A549 (cell line): ENCODE results near the gene PPM1B. TPM values are rescaled to one million over a fixed set of nuclear protein-coding genes. Genes with fewer than 3 reads are reported as not detected.

Experiments used
- ATAC-seq, 2 experiments: fragments of 200-7000 bp in 1 of 2; fragments of >200 bp in 1 of 2; cut with Nextera tagmentation in 1 of 2; cut with Tn5 transposase in 1 of 2; 3 replicates each; pipeline versions ENCODE4 v1.8.0 to v1.9.1; 2018 to 2020; ENCODE audit warnings: mild to moderate bottlenecking in 1 of 2, moderate library complexity in 1 of 2
- CTCF ChIA-PET: fragments of 300-600 bp; sonication (Branson Sonifier 250); formaldehyde crosslinking; extraction: SDS; loops from one replicate; lab custom pipeline; 2021; ENCODE audit warnings: antibody characterized with exemption, inconsistent platforms; lab: Yijun Ruan, JAX
- POLR2A ChIA-PET: fragments of 350-600 bp; formaldehyde crosslinking; extraction: SDS; loops from one replicate; lab custom pipeline; 2021; ENCODE audit warnings: antibody characterized with exemption, inconsistent platforms; lab: Yijun Ruan, JAX
- DNase-seq, 2 experiments: peaks; one replicate each; pipeline versions ENCODE4 v3.0.0 to v3.0.0-alpha.2; 2011 to 2016; ENCODE audit warnings: low read depth in 1 of 2, low spot score in 1 of 2
- FAIRE-seq: peaks from 2 replicates; lab custom pipeline; 2011; peaks lifted over from hg19 to GRCh38; lab: Jason Lieb, UNC
- H3K27ac ChIP-seq, 2 experiments: fragments of >200 bp; sonication (Bioruptor Twin); formaldehyde crosslinking; 3 replicates each; pipeline ENCODE4 v1.5.1; 2016 to 2017
- H3K4me1 ChIP-seq: fragments of >200 bp; sonication (Bioruptor Twin); formaldehyde crosslinking; 3 replicates; pipeline ENCODE4 v1.6.1; 2016
- H3K4me2 ChIP-seq: fragments of >200 bp; sonication (Bioruptor Twin); formaldehyde crosslinking; 3 replicates; pipeline ENCODE4 v1.6.1; 2016
- H3K4me3 ChIP-seq: fragments of >200 bp; sonication (Bioruptor Twin); formaldehyde crosslinking; 3 replicates; pipeline ENCODE4 v1.5.1; 2016
- H3K9me3 ChIP-seq: fragments of >200 bp; sonication (Bioruptor Twin); formaldehyde crosslinking; 3 replicates; pipeline ENCODE4 v1.6.1; 2016
- CEBPB ChIP-seq, 2 experiments: fragments of >200 bp in 1 of 2; sonication (Bioruptor Twin) in 1 of 2; formaldehyde crosslinking in 1 of 2; IDR thresholded peaks; 2 replicates each; pipeline ENCODE4 v1.6.1; 2012 to 2016
- CHD4 ChIP-seq: fragments of 200-600 bp; sonication (generic); IDR thresholded peaks from 2 replicates; pipeline ENCODE4 v1.6.1; 2016; ENCODE audit warnings: antibody characterized with exemption, mild to moderate bottlenecking, borderline replicate concordance
- EHMT2 ChIP-seq: fragments of 200-600 bp; sonication (generic); IDR thresholded peaks from 2 replicates; pipeline ENCODE4 v1.6.1; 2016; ENCODE audit warnings: antibody characterized with exemption, low read depth, mild to moderate bottlenecking, moderate library complexity
- ESRRA ChIP-seq: fragments of 150-350 bp; IDR thresholded peaks from 2 replicates; pipeline ENCODE4 v1.6.1; 2014; ENCODE audit warnings: mild to moderate bottlenecking, low read length, borderline replicate concordance
- FOSB ChIP-seq: fragments of 250-450 bp; sonication (Bioruptor Pico); IDR thresholded peaks from 2 replicates; pipeline ENCODE4 v1.5.0; 2020; ENCODE audit warnings: mild to moderate bottlenecking, moderate library complexity
- FOSL2 ChIP-seq, 2 experiments: fragments of 450-650 bp in 1 of 2; fragments of >200 bp in 1 of 2; sonication (Bioruptor Twin) in 1 of 2; formaldehyde crosslinking; IDR thresholded peaks; 2 replicates each; pipeline versions ENCODE4 v1.5.0 to v1.6.1; 2016 to 2020; ENCODE audit warnings: mild to moderate bottlenecking in 1 of 2, moderate library complexity in 1 of 2
- FOXS1 ChIP-seq: fragments of 250-450 bp; sonication (Bioruptor Pico); IDR thresholded peaks from 2 replicates; pipeline ENCODE4 v1.5.0; 2020; ENCODE audit warnings: mild to moderate bottlenecking, moderate library complexity
- HDAC2 ChIP-seq: fragments of 200-600 bp; sonication (generic); IDR thresholded peaks from 2 replicates; pipeline ENCODE4 v1.6.1; 2016
- HOXB13 ChIP-seq: fragments of 250-450 bp; sonication (Bioruptor Pico); IDR thresholded peaks from 2 replicates; pipeline ENCODE4 v1.5.0; 2020; ENCODE audit warnings: low read depth, mild to moderate bottlenecking, moderate library complexity
- MAFK ChIP-seq: fragments of 450-650 bp; IDR thresholded peaks from 2 replicates; pipeline ENCODE4 v1.6.1; 2014; ENCODE audit not compliant: partially characterized antibody
- MAZ ChIP-seq: fragments of 150-350 bp; IDR thresholded peaks from 2 replicates; pipeline ENCODE4 v1.6.1; 2014; ENCODE audit warnings: antibody characterized with exemption, low read depth, low read length, borderline replicate concordance
- MYC ChIP-seq: IDR thresholded peaks from 2 replicates; pipeline ENCODE4 v1.6.1; 2012; ENCODE audit warnings: mild to moderate bottlenecking, inconsistent platforms, low read length, improper control_type of control experiment, borderline replicate concordance
- NFE2L2 ChIP-seq: fragments of 150-350 bp; conservative IDR thresholded peaks from 2 replicates; pipeline ENCODE4 v1.6.1; 2014; ENCODE audit warnings: low read length
- NPAS2 ChIP-seq: fragments of 250-450 bp; sonication (Bioruptor Pico); IDR thresholded peaks from 2 replicates; pipeline ENCODE4 v1.8.0; 2022; ENCODE audit warnings: mild to moderate bottlenecking, moderate library complexity, borderline replicate concordance
- NR3C1 ChIP-seq: fragments of >200 bp; sonication (Bioruptor Twin); formaldehyde crosslinking; IDR thresholded peaks from 3 replicates; pipeline ENCODE4 v1.6.1; 2017
- POLR2A ChIP-seq: IDR thresholded peaks from 2 replicates; pipeline ENCODE4 v1.6.1; 2012; ENCODE audit warnings: mild to moderate bottlenecking, low read length
- POLR2AphosphoS2 ChIP-seq: conservative IDR thresholded peaks from 2 replicates; pipeline ENCODE4 v1.6.1; 2012; ENCODE audit warnings: low read length, improper control_type of control experiment, inconsistent platforms
- RARB ChIP-seq: fragments of 250-450 bp; sonication (Bioruptor Pico); IDR thresholded peaks from 2 replicates; pipeline ENCODE4 v1.8.0; 2021; ENCODE audit warnings: mild to moderate bottlenecking, moderate library complexity
- RFX5 ChIP-seq: fragments of 450-650 bp; IDR thresholded peaks from 2 replicates; pipeline ENCODE4 v1.7.1; 2014; ENCODE audit warnings: antibody characterized with exemption, mild to moderate bottlenecking, moderate library complexity
- SMC3 ChIP-seq: fragments of >200 bp; sonication (Bioruptor Twin); formaldehyde crosslinking; IDR thresholded peaks from 3 replicates; pipeline ENCODE4 v1.6.1; 2018; ENCODE audit warnings: inconsistent platforms
- SREBF2 ChIP-seq: fragments of 450-650 bp; IDR thresholded peaks from 2 replicates; pipeline ENCODE4 v1.6.1; 2014; ENCODE audit warnings: mild to moderate bottlenecking, moderate library complexity
- TFCP2L1 ChIP-seq: fragments of 250-450 bp; sonication (Bioruptor Pico); IDR thresholded peaks from 2 replicates; pipeline ENCODE4 v1.5.0; 2021; ENCODE audit warnings: mild to moderate bottlenecking
- ZFP36 ChIP-seq: fragments of 450-650 bp; IDR thresholded peaks from 2 replicates; pipeline ENCODE4 v1.6.1; 2014; ENCODE audit warnings: borderline replicate concordance; ENCODE audit not compliant: partially characterized antibody
- ZSCAN20 ChIP-seq: fragments of 250-450 bp; sonication (Bioruptor Pico); IDR thresholded peaks from 2 replicates; pipeline ENCODE4 v1.8.0; 2022; ENCODE audit warnings: mild to moderate bottlenecking, moderate library complexity
- WGBS: methylation state at CpG from one replicate; pipeline ENCODE4 v1.1.6; 2017; ENCODE audit errors: missing lambda C conversion rate; 5-methylcytosine and 5-hydroxymethylcytosine counted together
- polyA plus RNA-seq, 4 experiments: library from polyadenylated mRNA; depleted of rRNA in 3 of 4; stranded (reverse); fragments of >200 nt; fragmentation: RNase III in 1 of 4; extraction: RNeasy Plus Mini Kit Qiagen cat#74134 plus additional on column Dnase treatment in 1 of 4; gene quantifications; 2 replicates in 3 of 4; 3 replicates in 1 of 4; pipeline ENCODE4 v1.2.3, GENCODE V29; 2011 to 2017
- TF ChIP-seq, protein P1 (sequence below): fragments of 150-350 bp; IDR thresholded peaks from 2 replicates; pipeline ENCODE4 v1.6.1; 2014; ENCODE audit warnings: low read depth, mild to moderate bottlenecking, low read length
- TF ChIP-seq, protein P2 (sequence below): fragments of >200 bp; sonication (Bioruptor Twin); formaldehyde crosslinking; IDR thresholded peaks from 3 replicates; pipeline ENCODE4 v1.5.1; 2016
- TF ChIP-seq, protein P3 (sequence below): fragments of 250-450 bp; sonication (Bioruptor Pico); IDR thresholded peaks from 2 replicates; pipeline ENCODE4 v1.5.0; 2021; ENCODE audit warnings: mild to moderate bottlenecking, moderate library complexity, borderline replicate concordance
- TF ChIP-seq, protein P4 (sequence below): IDR thresholded peaks from 2 replicates; pipeline ENCODE4 v1.6.1; 2012
- TF ChIP-seq, protein P5 (sequence below): fragments of >200 bp; sonication (Bioruptor Twin); formaldehyde crosslinking; IDR thresholded peaks from 2 replicates; pipeline ENCODE4 v1.6.1; 2016

The PPM1B gene
- polyA plus RNA-seq, 2 of the 4 experiments (the other 2 are of a cell fraction): 49.0 to 75.1 TPM

DNA sequence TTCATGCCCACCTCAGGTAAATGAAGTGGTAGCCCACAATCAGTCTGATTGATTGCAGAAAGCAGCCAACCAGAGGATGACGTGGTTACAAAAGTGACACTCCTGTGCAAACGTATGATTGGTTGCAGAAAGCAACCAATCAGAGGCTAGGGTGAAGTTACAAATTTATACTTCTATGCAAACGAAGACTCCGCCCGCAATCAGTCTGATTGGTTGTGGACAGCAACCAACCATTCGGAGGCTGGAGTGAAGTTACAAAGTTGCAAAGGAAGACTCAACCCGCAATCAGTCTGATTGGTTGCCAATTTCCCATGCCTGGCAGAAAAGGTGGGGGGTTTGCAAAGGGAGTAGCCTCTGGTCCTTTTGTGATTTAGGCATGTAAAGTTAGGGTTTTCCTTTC, 102.6 kb downstream of the PPM1B start:
- DNase-seq (no peak), ATAC-seq (no peak), FAIRE-seq (no peak)
- CTCF ChIA-PET: interaction anchor here (0.7 to 7.5 kb wide), 3 partner anchors 12 to 184 kb away, joined by 3 to 53 read pairs (median 9); no protein-coding TSS in a partner anchor
- no peak for TF ChIP-seq NPAS2 (CRISPR knock-in tag)
- TF ChIP-seq, protein P1, sequence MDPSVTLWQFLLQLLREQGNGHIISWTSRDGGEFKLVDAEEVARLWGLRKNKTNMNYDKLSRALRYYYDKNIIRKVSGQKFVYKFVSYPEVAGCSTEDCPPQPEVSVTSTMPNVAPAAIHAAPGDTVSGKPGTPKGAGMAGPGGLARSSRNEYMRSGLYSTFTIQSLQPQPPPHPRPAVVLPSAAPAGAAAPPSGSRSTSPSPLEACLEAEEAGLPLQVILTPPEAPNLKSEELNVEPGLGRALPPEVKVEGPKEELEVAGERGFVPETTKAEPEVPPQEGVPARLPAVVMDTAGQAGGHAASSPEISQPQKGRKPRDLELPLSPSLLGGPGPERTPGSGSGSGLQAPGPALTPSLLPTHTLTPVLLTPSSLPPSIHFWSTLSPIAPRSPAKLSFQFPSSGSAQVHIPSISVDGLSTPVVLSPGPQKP: no peak
- TF ChIP-seq, protein P2, sequence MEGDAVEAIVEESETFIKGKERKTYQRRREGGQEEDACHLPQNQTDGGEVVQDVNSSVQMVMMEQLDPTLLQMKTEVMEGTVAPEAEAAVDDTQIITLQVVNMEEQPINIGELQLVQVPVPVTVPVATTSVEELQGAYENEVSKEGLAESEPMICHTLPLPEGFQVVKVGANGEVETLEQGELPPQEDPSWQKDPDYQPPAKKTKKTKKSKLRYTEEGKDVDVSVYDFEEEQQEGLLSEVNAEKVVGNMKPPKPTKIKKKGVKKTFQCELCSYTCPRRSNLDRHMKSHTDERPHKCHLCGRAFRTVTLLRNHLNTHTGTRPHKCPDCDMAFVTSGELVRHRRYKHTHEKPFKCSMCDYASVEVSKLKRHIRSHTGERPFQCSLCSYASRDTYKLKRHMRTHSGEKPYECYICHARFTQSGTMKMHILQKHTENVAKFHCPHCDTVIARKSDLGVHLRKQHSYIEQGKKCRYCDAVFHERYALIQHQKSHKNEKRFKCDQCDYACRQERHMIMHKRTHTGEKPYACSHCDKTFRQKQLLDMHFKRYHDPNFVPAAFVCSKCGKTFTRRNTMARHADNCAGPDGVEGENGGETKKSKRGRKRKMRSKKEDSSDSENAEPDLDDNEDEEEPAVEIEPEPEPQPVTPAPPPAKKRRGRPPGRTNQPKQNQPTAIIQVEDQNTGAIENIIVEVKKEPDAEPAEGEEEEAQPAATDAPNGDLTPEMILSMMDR: no peak
- no peak for TF ChIP-seq FOSL2 (IDR thresholded peaks at IDR 0.05)
- TF ChIP-seq FOSL2 (CRISPR knock-in tag; IDR thresholded peaks at IDR 0.05): no peak
- no peak for TF ChIP-seq SREBF2
- TF ChIP-seq MYC: no peak
- no peak for TF ChIP-seq ZSCAN20 (CRISPR knock-in tag)
- TF ChIP-seq ZFP36: no peak
- no peak for TF ChIP-seq MAZ
- no peak for TF ChIP-seq FOSB
- TF ChIP-seq, protein P3, sequence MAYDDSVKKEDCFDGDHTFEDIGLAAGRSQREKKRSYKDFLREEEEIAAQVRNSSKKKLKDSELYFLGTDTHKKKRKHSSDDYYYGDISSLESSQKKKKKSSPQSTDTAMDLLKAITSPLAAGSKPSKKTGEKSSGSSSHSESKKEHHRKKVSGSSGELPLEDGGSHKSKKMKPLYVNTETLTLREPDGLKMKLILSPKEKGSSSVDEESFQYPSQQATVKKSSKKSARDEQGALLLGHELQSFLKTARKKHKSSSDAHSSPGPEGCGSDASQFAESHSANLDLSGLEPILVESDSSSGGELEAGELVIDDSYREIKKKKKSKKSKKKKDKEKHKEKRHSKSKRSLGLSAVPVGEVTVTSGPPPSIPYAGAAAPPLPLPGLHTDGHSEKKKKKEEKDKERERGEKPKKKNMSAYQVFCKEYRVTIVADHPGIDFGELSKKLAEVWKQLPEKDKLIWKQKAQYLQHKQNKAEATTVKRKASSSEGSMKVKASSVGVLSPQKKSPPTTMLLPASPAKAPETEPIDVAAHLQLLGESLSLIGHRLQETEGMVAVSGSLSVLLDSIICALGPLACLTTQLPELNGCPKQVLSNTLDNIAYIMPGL: no peak
- TF ChIP-seq NR3C1: no peak
- no peak for TF ChIP-seq SMC3
- no peak for TF ChIP-seq NFE2L2
- TF ChIP-seq HOXB13: no peak
- TF ChIP-seq CHD4: no peak
- no peak for TF ChIP-seq TFCP2L1 (CRISPR knock-in tag)
- no peak for TF ChIP-seq POLR2A
- POLR2A ChIA-PET: no interaction called here
- Histone ChIP-seq H3K4me2 (no peak overlapping the region), H3K4me3 (no peak overlapping the region), H3K9me3 (no peaks in the 10 kb centered on the region), H3K4me1 (peaks cover 37% of the 10 kb centered on the region), H3K27ac (no peak overlapping the region)
- 92% methylated on average over 7 of the region's 7 CpGs for WGBS

DNA sequence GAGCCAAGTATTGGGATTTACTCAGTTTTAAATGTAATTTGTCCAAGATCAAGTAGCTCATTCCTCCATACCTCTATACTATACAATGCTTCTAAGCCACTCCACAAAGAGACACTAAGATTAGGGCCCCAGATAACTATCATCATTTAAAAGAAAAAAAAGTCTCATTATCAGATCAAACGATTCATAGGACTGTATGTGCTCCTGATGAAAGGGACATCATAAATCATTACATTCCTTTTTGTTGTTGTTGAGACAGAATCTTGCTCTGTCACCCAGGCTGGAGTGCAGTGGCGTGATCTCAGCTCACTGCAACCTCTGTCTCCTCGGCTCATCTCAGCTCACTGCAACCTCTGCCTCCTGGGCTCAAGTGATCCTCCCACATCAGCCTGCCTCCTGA, 104.4 kb downstream of the PPM1B start:
- CTCF ChIA-PET: interaction anchor here (1.1 to 7.5 kb wide), 9 partner anchors 16 to 279 kb away, joined by 3 to 53 read pairs (median 4); no protein-coding TSS in a partner anchor
- peak overlapping the region in 1 of 2 experiments; percentile 3; a peak in 2 of 6 replicates for H3K27ac ChIP-seq
- TF ChIP-seq, protein P4, sequence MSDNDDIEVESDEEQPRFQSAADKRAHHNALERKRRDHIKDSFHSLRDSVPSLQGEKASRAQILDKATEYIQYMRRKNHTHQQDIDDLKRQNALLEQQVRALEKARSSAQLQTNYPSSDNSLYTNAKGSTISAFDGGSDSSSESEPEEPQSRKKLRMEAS: no peak
- TF ChIP-seq SREBF2 (no peak), CEBPB (IDR thresholded peaks at IDR 0.05) (no peak), SMC3 (no peak), HDAC2 (no peak), CHD4 (no peak), MAFK (no peak), EHMT2 (no peak), POLR2AphosphoS2 (no peak), ESRRA (no peak), RFX5 (no peak), RARB (CRISPR knock-in tag) (no peak), FOXS1 (CRISPR knock-in tag) (no peak)
- TF ChIP-seq, protein P5, sequence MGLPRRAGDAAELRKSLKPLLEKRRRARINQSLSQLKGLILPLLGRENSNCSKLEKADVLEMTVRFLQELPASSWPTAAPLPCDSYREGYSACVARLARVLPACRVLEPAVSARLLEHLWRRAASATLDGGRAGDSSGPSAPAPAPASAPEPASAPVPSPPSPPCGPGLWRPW: no peak
- POLR2A ChIA-PET: no interaction called here
- H3K4me2 ChIP-seq: no peak overlapping the region
- 66% methylated on average over 3 of the region's 3 CpGs for WGBS
- ATAC-seq (no peak; a peak in 1 of 6 replicates), DNase-seq (no peak), FAIRE-seq (no peak)
- no peak overlapping the region for H3K4me3 ChIP-seq
- H3K9me3 ChIP-seq: no peaks in the 10 kb centered on the region
- peaks cover 37% of the 10 kb centered on the region for H3K4me1 ChIP-seq
